IPS-18a (cell line): Measurements from ENCODE around the gene ISLR.

Source experiments
- H3K27ac ChIP-seq: one replicate; pipeline ENCODE4 v1.5.1; 2013; ENCODE audit warnings: low read length
- H3K27me3 ChIP-seq: one replicate; pipeline ENCODE4 v1.6.1; 2013; ENCODE audit warnings: mild to moderate bottlenecking, low read length; ENCODE audit not compliant: control insufficient read depth, insufficient read depth
- H3K36me3 ChIP-seq: one replicate; pipeline ENCODE4 v1.6.1; 2013; ENCODE audit warnings: low read depth, low read length; ENCODE audit not compliant: control insufficient read depth
- H3K4me1 ChIP-seq: one replicate; pipeline ENCODE4 v1.6.1; 2013; ENCODE audit warnings: low read depth, low read length; ENCODE audit not compliant: control insufficient read depth
- H3K4me3 ChIP-seq: one replicate; pipeline ENCODE4 v1.5.1; 2013; ENCODE audit warnings: low read length
- H3K9ac ChIP-seq: one replicate; pipeline ENCODE4 v1.6.1; 2013; ENCODE audit warnings: mild to moderate bottlenecking, low read length, moderate library complexity
- H3K9me3 ChIP-seq: one replicate; pipeline ENCODE4 v1.6.1; 2013; ENCODE audit warnings: low read depth, low read length; ENCODE audit not compliant: control insufficient read depth

ISLR gene

GRCh38 chr15:74192751-74193150 is 19.2 kb downstream of the ISLR start:
- no peak overlapping the region for H3K9ac ChIP-seq
- H3K27ac ChIP-seq: no peak overlapping the region
- H3K4me3 ChIP-seq: no peak overlapping the region
- H3K9me3 ChIP-seq: no peaks in the 10 kb centered on the region
- H3K27me3 ChIP-seq: no peaks in the 10 kb centered on the region
- H3K36me3 ChIP-seq: no peaks in the 10 kb centered on the region
- H3K4me1 ChIP-seq: no peaks in the 10 kb centered on the region

- Histone ChIP-seq H3K4me3 (no peak overlapping the region), H3K9ac (no peak overlapping the region), H3K9me3 (no peaks in the 10 kb centered on the region), H3K36me3 (no peaks in the 10 kb centered on the region), H3K27ac (no peak overlapping the region), H3K27me3 (no peaks in the 10 kb centered on the region), H3K4me1 (no peaks in the 10 kb centered on the region)
Measured at GRCh38 chr15:74193299-74193718, 19.8 kb downstream of the ISLR start.

- no peak overlapping the region for H3K4me3 ChIP-seq
- no peaks in the 10 kb centered on the region for H3K27me3 ChIP-seq
- H3K9me3 ChIP-seq: no peaks in the 10 kb centered on the region
- no peaks in the 10 kb centered on the region for H3K4me1 ChIP-seq
- H3K9ac ChIP-seq: no peak overlapping the region
- H3K27ac ChIP-seq: no peak overlapping the region
- H3K36me3 ChIP-seq: no peaks in the 10 kb centered on the region
Measured at GRCh38 chr15:74193905-74194304, 20.4 kb downstream of the ISLR start.

- H3K36me3 ChIP-seq: no peaks in the 10 kb centered on the region
- no peaks in the 10 kb centered on the region for H3K9me3 ChIP-seq
- no peak overlapping the region for H3K9ac ChIP-seq
- no peak overlapping the region for H3K4me3 ChIP-seq
- H3K4me1 ChIP-seq: no peaks in the 10 kb centered on the region
- H3K27ac ChIP-seq: no peak overlapping the region
- no peaks in the 10 kb centered on the region for H3K27me3 ChIP-seq
Measured at GRCh38 chr15:74194572-74195559, 21.4 kb downstream of the ISLR start.

GRCh38 chr15:74196175-74196574 is 22.7 kb downstream of the ISLR start:
- Histone ChIP-seq H3K9ac (no peak overlapping the region), H3K36me3 (no peaks in the 10 kb centered on the region), H3K27me3 (no peaks in the 10 kb centered on the region), H3K4me1 (peaks cover 10% of the 10 kb centered on the region), H3K27ac (no peak overlapping the region), H3K4me3 (no peak overlapping the region), H3K9me3 (no peaks in the 10 kb centered on the region)

GRCh38 chr15:74197176-74197965 is 23.9 kb downstream of the ISLR start:
- Histone ChIP-seq H3K4me1 (peaks cover 22% of the 10 kb centered on the region), H3K27me3 (no peaks in the 10 kb centered on the region), H3K36me3 (no peaks in the 10 kb centered on the region), H3K4me3 (no peak overlapping the region), H3K9ac (no peak overlapping the region), H3K9me3 (no peaks in the 10 kb centered on the region), H3K27ac (no peak overlapping the region)

GRCh38 chr15:74199297-74199652 is 25.8 kb downstream of the ISLR start:
- Histone ChIP-seq H3K27me3 (no peaks in the 10 kb centered on the region), H3K27ac (no peak overlapping the region), H3K9me3 (no peaks in the 10 kb centered on the region), H3K4me1 (peaks cover 36% of the 10 kb centered on the region), H3K4me3 (no peak overlapping the region), H3K36me3 (no peaks in the 10 kb centered on the region), H3K9ac (no peak overlapping the region)

GRCh38 chr15:74200412-74200815 is 26.9 kb downstream of the ISLR start:
- H3K36me3 ChIP-seq: no peaks in the 10 kb centered on the region
- H3K9ac ChIP-seq: no peak overlapping the region
- no peak overlapping the region for H3K27ac ChIP-seq
- no peak overlapping the region for H3K4me3 ChIP-seq
- H3K4me1 ChIP-seq: peaks cover 38% of the 10 kb centered on the region
- no peaks in the 10 kb centered on the region for H3K9me3 ChIP-seq
- no peaks in the 10 kb centered on the region for H3K27me3 ChIP-seq

GRCh38 chr15:74200871-74201419 is 27.4 kb downstream of the ISLR start:
- Histone ChIP-seq H3K4me3 (no peak overlapping the region), H3K36me3 (no peaks in the 10 kb centered on the region), H3K27me3 (no peaks in the 10 kb centered on the region), H3K9me3 (no peaks in the 10 kb centered on the region), H3K4me1 (peaks cover 38% of the 10 kb centered on the region), H3K27ac (no peak overlapping the region), H3K9ac (no peak overlapping the region)

- Histone ChIP-seq H3K4me1 (peaks cover 38% of the 10 kb centered on the region), H3K27ac (no peak overlapping the region), H3K9ac (peak overlapping the region; percentile 2), H3K9me3 (no peaks in the 10 kb centered on the region), H3K36me3 (no peaks in the 10 kb centered on the region), H3K4me3 (peak overlapping the region; percentile 53), H3K27me3 (no peaks in the 10 kb centered on the region)
Measured at GRCh38 chr15:74201710-74202420, 28.4 kb downstream of the ISLR start.
